GM20431 (cell line): ENCODE results near the gene IFT122.
"Not testable (repeated sequence)": the region's sequence is repeated elsewhere in the genome, so short reads cannot be mapped to it uniquely, and the experiment has no call there.

Experiments used
- in situ Hi-C: fragments of 300-500 bp; cut with MseI, MboI; formaldehyde crosslinking; loops from one replicate; pipeline ENCODE4 v1.15.0; 2020; ENCODE audit warnings: low sequenced_read_pairs; ENCODE audit not compliant: unreplicated experiment

Gene IFT122

GRCh38 chr3:129528589-129529100 is 88.6 kb downstream of the IFT122 start, which contains the start of gene RHO:
Gene RHO (plus strand): TSS chr3:129528639. CDS start chr3:129528734, 95 bp downstream.
- in situ Hi-C loops, result no loop called here

- in situ Hi-C loops, result no loop called here
Measured at GRCh38 chr3:129529436-129530210, 89.6 kb downstream of the IFT122 start.

DNA sequence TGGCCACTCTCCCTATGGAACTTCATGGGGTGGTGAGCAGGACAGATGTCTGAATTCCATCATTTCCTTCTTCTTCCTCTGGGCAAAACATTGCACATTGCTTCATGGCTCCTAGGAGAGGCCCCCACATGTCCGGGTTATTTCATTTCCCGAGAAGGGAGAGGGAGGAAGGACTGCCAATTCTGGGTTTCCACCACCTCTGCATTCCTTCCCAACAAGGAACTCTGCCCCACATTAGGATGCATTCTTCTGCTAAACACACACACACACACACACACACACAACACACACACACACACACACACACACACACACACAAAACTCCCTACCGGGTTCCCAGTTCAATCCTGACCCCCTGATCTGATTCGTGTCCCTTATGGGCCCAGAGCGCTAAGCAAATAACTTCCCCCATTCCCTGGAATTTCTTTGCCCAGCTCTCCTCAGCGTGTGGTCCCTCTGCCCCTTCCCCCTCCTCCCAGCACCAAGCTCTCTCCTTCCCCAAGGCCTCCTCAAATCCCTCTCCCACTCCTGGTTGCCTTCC is 90.3 kb downstream of the IFT122 start:
- in situ Hi-C loops, result no loop called here

- in situ Hi-C loops, result no loop called here
Measured at GRCh38 chr3:129530821-129531220, 90.8 kb downstream of the IFT122 start.

DNA sequence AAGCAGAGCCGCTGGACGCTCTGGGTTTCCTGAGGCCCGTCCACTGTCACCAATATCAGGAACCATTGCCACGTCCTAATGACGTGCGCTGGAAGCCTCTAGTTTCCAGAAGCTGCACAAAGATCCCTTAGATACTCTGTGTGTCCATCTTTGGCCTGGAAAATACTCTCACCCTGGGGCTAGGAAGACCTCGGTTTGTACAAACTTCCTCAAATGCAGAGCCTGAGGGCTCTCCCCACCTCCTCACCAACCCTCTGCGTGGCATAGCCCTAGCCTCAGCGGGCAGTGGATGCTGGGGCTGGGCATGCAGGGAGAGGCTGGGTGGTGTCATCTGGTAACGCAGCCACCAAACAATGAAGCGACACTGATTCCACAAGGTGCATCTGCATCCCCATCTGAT is 91.7 kb downstream of the IFT122 start:
- in situ Hi-C loops, result no loop called here

DNA sequence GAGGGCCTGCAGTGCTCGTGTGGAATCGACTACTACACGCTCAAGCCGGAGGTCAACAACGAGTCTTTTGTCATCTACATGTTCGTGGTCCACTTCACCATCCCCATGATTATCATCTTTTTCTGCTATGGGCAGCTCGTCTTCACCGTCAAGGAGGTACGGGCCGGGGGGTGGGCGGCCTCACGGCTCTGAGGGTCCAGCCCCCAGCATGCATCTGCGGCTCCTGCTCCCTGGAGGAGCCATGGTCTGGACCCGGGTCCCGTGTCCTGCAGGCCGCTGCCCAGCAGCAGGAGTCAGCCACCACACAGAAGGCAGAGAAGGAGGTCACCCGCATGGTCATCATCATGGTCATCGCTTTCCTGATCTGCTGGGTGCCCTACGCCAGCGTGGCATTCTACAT is 92.2 kb downstream of the IFT122 start:
- in situ Hi-C loops, result no loop called here

- in situ Hi-C loops, result no loop called here
Measured at GRCh38 chr3:129533406-129533805, 93.4 kb downstream of the IFT122 start.

- in situ Hi-C loops, result no loop called here
Measured at GRCh38 chr3:129534428-129535027, 94.5 kb downstream of the IFT122 start.

DNA sequence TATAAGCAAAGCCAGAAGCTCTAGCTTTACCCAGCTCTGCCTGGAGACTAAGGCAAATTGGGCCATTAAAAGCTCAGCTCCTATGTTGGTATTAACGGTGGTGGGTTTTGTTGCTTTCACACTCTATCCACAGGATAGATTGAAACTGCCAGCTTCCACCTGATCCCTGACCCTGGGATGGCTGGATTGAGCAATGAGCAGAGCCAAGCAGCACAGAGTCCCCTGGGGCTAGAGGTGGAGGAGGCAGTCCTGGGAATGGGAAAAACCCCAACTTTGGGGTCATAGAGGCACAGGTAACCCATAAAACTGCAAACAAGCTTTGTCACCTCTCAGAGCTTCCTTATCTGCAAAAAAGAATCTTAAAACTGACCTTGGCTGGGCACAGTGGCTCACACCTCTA is 95.1 kb downstream of the IFT122 start:
- in situ Hi-C loops, result no loop called here

DNA sequence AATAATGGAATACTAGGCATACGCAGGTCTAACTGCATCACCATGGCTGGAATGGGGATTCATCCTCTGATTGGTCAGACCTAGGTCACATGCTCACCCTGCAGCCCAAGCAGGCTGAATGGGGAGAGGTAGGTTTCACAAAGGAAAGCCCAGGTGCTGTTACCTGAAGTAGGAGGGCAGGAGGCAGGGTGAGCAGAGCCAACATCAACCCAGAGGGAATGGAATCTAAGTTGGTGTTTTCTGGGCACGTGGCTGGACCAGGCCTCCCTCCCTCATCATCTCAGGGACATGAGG is 96.3 kb downstream of the IFT122 start:
- in situ Hi-C loops, result no loop called here

DNA sequence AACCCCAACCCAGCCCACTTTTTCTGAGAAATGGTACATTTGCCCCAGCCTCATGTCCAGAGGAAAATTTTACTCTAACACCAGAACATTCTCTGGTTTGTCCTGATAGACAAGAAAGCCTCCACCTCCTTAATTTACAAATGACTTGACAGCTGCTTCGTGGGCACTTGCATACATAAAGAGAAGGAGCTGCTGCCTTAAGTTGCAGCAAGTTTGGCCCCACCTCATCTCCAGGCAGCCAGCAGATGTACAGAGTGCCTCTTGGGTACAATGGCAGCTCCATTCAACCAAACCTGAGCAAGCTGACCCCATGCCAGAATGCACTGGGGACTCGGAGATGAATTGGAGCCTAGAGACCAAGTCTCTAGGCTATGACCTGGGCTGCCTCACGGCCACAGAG is 96.8 kb downstream of the IFT122 start:
- in situ Hi-C loops, result no loop called here

DNA sequence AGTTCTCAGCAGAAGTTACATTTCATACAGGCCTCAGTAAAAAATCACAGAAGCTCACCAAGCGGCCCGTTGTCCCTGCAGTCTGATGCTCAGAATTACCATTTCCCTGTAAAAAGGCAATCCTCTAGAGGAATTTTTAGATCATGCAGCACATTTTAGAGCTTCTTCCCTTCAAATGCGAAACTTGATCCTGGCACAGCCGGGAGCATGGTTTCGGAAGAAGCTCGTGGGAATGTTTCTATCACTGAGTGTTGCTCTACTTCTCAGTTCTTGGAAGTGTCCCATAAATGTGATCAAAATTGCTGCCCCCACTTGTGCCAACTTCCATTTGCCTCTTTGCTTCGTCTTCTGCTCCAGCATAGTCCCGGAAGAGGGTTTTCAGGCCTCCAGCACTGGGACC is 99.2 kb downstream of the IFT122 start:
- in situ Hi-C loops, result no loop called here

- in situ Hi-C loops, result no loop called here
Measured at GRCh38 chr3:129540776-129541516, 100.9 kb downstream of the IFT122 start.

GRCh38 chr3:129542747-129543146 is 102.7 kb downstream of the IFT122 start:
- in situ Hi-C loops, result no loop called here

- in situ Hi-C loops, result no loop called here
Measured at GRCh38 chr3:129543156-129543790, 103.2 kb downstream of the IFT122 start, which contains the start of gene H1-8. Gene H1-8 (plus strand): TSS chr3:129543175. CDS start chr3:129543219, 44 bp downstream.

- in situ Hi-C loops, result no loop called here
Measured at GRCh38 chr3:129543999-129544398, 104.0 kb downstream of the IFT122 start.

- in situ Hi-C loops, result not testable (repeated sequence)
Measured at GRCh38 chr3:129545951-129546350, 105.9 kb downstream of the IFT122 start.

- in situ Hi-C loops, result no loop called here
Measured at GRCh38 chr3:129547241-129547640, 107.2 kb downstream of the IFT122 start.

GRCh38 chr3:129548104-129548965 is 108.3 kb downstream of the IFT122 start:
- in situ Hi-C loops, result no loop called here
